Measurements from ENCODE around the gene FNBP1L. TPM values are rescaled to one million over a fixed set of nuclear protein-coding genes. Genes with fewer than 3 reads are reported as not detected.

Gene FNBP1L
- total and polyA plus RNA-seq, 7 donors = 5.3 to 21.4 (median 16.3) TPM

GRCh38 chr1:93501399-93501798 lies 53.5 kb downstream of the FNBP1L start:
- H3K27me3 ChIP-seq (ENCODE audit: insufficient read depth in 3 of 3, low read length in 2 of 3) = no peaks in the 10 kb centered on the region
- H3K4me3 ChIP-seq = no peak overlapping the region
- DNase-seq (no peak), ATAC-seq (no peak)
- intact Hi-C loops (cut with DNase I) = no loop called here
- no peaks in the 10 kb centered on the region for H3K4me1 ChIP-seq
- H3K27ac ChIP-seq = no peak overlapping the region
- TF ChIP-seq CTCF (IDR thresholded peaks at IDR 0.05) = no peak
- WGBS, 3 donors = 96 to 98% (median 97%) methylated on average over 3 of the region's 3 CpGs
- no peaks in the 10 kb centered on the region for H3K36me3 ChIP-seq (ENCODE audit: insufficient read depth in 1 of 2, low read depth in 1 of 2)
- no peaks in the 10 kb centered on the region for H3K9me3 ChIP-seq

GRCh38 chr1:93501829-93502369 lies 54.0 kb downstream of the FNBP1L start:
- 26 to 33% (median 29%) methylated on average over 1 of the region's 1 CpG for WGBS, 3 donors
- intact Hi-C loops (cut with DNase I) = no loop called here

GRCh38 chr1:93502571-93502970 lies 54.7 kb downstream of the FNBP1L start:
- 71 to 84% (median 80%) methylated on average over 1 of the region's 1 CpG for WGBS, 3 donors
- H3K4me1 ChIP-seq = no peaks in the 10 kb centered on the region
- H3K27ac ChIP-seq = no peak overlapping the region
- no peak overlapping the region for H3K4me3 ChIP-seq
- DNase-seq (no peak), ATAC-seq (no peak)
- H3K27me3 ChIP-seq (ENCODE audit: insufficient read depth in 3 of 3, low read length in 2 of 3) = no peaks in the 10 kb centered on the region
- intact Hi-C loops (cut with DNase I) = no loop called here
- H3K36me3 ChIP-seq (ENCODE audit: insufficient read depth in 1 of 2, low read depth in 1 of 2) = no peaks in the 10 kb centered on the region
- no peak for TF ChIP-seq CTCF (IDR thresholded peaks at IDR 0.05)
- no peaks in the 10 kb centered on the region for H3K9me3 ChIP-seq

More at GRCh38 chr1:93501829-93502369, 54.0 kb downstream of the FNBP1L start:
- H3K27ac ChIP-seq = no peak overlapping the region
- TF ChIP-seq CTCF (IDR thresholded peaks at IDR 0.05) = no peak
- H3K4me3 ChIP-seq = no peak overlapping the region
- DNase-seq = no peak
- ATAC-seq = no peak
- no peaks in the 10 kb centered on the region for H3K27me3 ChIP-seq (ENCODE audit: insufficient read depth in 3 of 3, low read length in 2 of 3)
- no peaks in the 10 kb centered on the region for H3K4me1 ChIP-seq
- H3K36me3 ChIP-seq (ENCODE audit: insufficient read depth in 1 of 2, low read depth in 1 of 2) = no peaks in the 10 kb centered on the region
- H3K9me3 ChIP-seq = no peaks in the 10 kb centered on the region

GRCh38 chr1:93503163-93503562 lies 55.2 kb downstream of the FNBP1L start:
- H3K27me3 ChIP-seq (ENCODE audit: insufficient read depth in 3 of 3, low read length in 2 of 3) = no peaks in the 10 kb centered on the region
- intact Hi-C loops (cut with DNase I) = no loop called here
- H3K4me3 ChIP-seq = no peak overlapping the region
- no peak overlapping the region for H3K27ac ChIP-seq
- ATAC-seq (no peak), DNase-seq (no peak)
- 89 to 94% (median 93%) methylated on average over 3 of the region's 3 CpGs for WGBS, 3 donors
- no peaks in the 10 kb centered on the region for H3K4me1 ChIP-seq
- no peak for TF ChIP-seq CTCF (IDR thresholded peaks at IDR 0.05)
- no peaks in the 10 kb centered on the region for H3K9me3 ChIP-seq
- H3K36me3 ChIP-seq (ENCODE audit: insufficient read depth in 1 of 2, low read depth in 1 of 2) = no peaks in the 10 kb centered on the region

- TF ChIP-seq CTCF (IDR thresholded peaks at IDR 0.05) = no peak
- H3K4me3 ChIP-seq = no peak overlapping the region
- intact Hi-C loops (cut with DNase I) = no loop called here
- no peaks in the 10 kb centered on the region for H3K4me1 ChIP-seq
- H3K27me3 ChIP-seq (ENCODE audit: insufficient read depth in 3 of 3, low read length in 2 of 3) = no peaks in the 10 kb centered on the region
- no peak overlapping the region for H3K27ac ChIP-seq
- no peaks in the 10 kb centered on the region for H3K9me3 ChIP-seq
- no peak for ATAC-seq
- no peaks in the 10 kb centered on the region for H3K36me3 ChIP-seq (ENCODE audit: insufficient read depth in 1 of 2, low read depth in 1 of 2)
- no peak for DNase-seq
Observed at GRCh38 chr1:93503816-93504215, 55.9 kb downstream of the FNBP1L start.

Measured in psoas muscle (tissue), 8 donors.